HG03558 (cell line): ENCODE data around the gene COX10.
"Not testable (repeated sequence)": the region's sequence is repeated elsewhere in the genome, so short reads cannot be mapped to it uniquely, and the experiment has no call there.

Experiments used
- ATAC-seq: cut with Tn5 transposase; IDR thresholded peaks from one replicate; pipeline ENCODE4 v1.9.1; 2021; ENCODE audit warnings: moderate number of reproducible peaks; ENCODE audit not compliant: unreplicated experiment; ENCODE audit errors: extremely low read depth

Gene COX10

GRCh38 chr17:14165616-14166015 lies 96.3 kb downstream of the COX10 start:
- ATAC-seq, result no peak

DNA sequence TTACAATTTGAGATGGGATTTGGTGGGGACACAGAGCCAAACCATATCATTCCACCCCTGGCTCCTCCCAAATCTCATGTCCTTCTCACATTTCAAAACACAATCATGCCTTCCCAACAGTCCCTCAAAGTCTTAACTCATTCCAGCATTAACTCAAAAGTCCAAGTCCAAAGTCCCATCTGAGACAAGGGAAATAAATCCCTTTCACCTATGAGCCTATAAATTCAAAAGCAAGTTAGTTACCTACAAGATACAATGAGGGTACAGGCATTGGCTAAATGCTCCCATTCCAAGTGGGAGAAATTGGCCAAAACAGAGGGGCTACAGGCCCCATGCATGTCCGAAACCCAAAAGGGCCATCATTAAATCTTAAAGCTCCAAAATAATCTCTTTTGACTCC lies 98.5 kb downstream of the COX10 start:
- ATAC-seq, result not testable (repeated sequence)

- ATAC-seq, result no peak
Measured at GRCh38 chr17:14168582-14168981, 99.3 kb downstream of the COX10 start.

- ATAC-seq, result no peak
Measured at GRCh38 chr17:14169287-14169686, 100.0 kb downstream of the COX10 start.

DNA sequence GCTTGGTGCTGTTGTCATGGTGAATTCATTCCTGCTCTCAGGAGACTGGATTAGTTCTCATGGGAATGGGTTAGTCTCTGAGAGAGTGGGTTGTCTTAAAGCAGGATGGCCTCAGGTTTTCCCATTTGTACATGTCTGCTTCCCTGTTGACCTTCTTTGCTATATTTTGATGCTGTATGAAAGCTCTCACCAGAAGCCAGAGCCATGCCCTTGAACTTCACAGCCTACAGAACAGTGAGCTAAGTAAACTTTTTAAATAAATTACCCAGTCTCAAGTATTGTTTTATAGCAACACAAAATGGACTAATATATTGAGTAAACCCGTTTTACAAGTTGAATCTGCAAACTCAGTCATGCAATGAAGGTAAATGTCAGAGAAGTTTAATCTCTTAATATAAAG lies 100.6 kb downstream of the COX10 start:
- no peak for ATAC-seq

DNA sequence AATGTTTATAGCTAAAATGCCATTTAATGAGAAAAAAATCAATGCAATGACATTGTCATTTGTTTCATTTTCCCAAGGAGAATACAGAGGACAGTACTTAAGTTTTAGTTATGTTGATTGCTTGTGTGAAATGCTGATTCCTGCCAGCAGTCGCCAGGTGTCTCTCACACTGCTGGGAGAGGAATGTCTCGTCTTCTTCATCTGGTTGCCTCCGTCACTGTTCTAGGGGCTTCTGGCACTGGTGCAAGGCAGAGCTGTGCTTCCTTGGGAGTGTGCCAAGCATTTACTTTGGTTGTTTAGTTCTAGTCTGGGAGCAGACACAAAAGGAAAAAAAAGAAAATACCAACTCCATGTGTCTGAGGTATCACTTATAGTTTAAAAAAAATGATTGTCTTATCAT lies 107.7 kb downstream of the COX10 start:
- not testable (repeated sequence) for ATAC-seq

DNA sequence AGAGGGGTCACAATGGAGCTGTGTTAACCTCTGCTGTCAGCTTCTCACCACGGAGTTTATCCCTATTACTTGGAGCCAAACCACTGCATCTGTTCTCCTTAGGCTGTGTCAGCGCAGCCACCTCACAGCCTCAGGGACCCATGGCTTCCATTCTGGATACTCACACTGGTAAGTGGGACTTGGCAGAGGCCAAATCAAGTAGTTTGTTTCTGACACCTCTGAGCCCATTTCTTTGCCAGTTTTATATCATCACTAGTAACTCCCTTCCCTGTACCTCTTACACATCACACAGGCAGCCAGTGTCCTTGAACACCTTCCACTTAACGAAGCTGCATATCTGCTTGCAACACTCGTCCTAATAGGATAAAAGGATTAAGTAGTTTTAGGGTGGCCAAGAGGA lies 108.5 kb downstream of the COX10 start:
- not testable (repeated sequence) for ATAC-seq

- not testable (repeated sequence) for ATAC-seq
Measured at GRCh38 chr17:14179951-14180350, 110.6 kb downstream of the COX10 start.

DNA sequence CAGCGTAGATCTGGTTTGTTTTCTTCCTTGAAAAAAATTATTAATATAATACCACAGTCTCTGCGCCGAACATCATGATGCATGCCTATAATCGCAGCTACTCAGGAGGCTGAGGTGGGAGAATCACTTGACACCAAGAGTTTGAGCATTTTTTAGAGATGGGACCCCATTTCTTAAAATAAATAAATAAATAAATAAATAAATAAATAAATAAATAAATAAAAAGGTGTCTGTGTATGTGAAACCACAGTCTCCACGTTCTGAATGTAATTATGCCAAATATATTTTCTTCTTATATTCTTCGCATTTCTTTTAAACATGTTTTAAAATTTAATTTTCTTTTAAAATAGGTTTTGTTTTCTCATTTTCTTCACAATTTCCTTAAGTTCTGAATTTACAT lies 112.8 kb downstream of the COX10 start:
- not testable (repeated sequence) for ATAC-seq

DNA sequence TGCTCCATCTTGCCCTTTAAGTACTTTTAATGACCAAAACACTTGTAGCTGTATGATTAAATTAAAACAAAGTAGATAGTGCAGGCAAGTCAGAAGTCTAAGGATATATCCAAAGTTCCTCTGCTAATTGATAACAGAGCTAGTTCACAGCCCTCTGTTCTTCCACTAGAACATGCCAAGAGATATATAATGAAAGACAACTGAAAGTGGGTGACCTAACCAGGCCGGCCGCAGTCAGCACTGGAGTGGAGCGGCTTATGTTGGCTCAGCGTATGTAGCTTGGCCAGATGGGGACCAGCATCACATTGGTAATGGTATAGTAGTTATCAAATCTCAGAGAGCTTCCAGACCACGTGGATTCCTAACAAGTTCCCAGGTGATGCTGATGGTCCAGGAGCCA lies 115.2 kb downstream of the COX10 start:
- ATAC-seq, result not testable (repeated sequence)

DNA sequence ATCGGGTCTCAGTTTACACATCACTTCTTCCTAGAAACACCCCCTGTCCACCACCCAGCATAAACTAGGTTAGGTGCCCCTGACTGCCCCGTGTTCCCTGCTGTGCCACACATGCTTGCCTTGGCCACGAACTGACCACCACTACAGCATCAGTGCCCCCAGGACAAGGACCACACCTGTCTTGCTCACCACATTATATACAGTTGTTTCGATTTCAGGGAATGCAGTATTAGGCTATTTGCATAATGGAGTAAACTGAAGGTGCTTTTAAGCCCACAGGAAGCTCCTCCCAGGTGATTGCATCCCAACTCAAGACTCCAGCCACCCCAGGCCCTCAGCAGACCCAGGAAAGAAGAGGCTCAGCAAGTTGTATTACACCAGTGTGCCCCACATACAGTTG lies 117.1 kb downstream of the COX10 start:
- ATAC-seq, result not testable (repeated sequence)

GRCh38 chr17:14190774-14191173 lies 121.5 kb downstream of the COX10 start:
- not testable (repeated sequence) for ATAC-seq

- ATAC-seq, result not testable (repeated sequence)
Measured at GRCh38 chr17:14191469-14191868, 122.2 kb downstream of the COX10 start.

DNA sequence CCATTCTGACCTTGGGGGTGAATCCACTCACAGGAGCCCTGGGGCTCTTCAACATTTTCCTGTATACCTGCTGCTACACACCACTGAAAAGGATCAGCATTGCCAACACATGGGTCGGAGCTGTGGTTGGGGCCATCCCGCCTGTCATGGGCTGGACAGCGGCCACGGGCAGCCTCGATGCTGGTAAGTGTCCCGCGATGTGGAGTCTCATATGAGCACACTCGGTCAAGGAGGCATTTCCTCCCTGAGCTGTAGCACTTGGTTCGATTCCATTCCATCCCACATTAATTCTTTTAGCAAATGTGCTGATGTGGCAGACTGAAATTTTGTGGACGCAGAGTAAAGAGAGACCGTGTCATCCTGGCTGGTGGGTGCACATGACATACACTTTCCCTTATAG lies 122.7 kb downstream of the COX10 start:
- ATAC-seq, result not testable (repeated sequence)

GRCh38 chr17:14192636-14193344 lies 123.5 kb downstream of the COX10 start:
- not testable (repeated sequence) for ATAC-seq

DNA sequence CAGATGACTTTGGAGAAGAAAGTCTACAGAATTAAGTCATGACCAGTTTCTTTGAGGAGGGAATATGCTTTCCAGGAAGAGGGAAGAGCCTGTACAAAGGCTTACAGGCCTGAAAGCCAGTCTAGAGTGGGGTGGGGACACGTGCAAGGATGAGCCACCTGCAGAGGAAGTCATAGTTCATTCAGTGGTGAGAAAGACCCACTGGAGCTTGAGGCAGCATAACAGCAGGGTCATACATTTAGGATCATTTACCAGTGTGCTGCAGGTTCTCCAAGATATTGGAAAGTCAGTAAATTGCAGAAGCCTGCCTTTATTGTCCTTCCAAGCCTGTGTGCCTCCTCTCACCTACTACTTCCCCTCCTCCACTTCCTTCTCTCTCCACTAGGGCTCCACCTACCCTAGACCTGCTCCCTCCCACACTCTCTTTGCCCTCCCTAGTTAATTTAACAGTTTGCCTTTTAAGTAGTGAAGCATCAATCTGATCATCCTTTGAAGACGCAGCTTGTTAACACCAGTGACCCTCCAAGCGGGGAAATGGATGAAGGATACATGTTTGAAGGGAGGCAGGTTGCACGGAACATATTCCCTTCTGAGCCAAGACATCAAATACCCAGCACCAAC lies 127.2 kb downstream of the COX10 start:
- ATAC-seq, result no peak

- no peak for ATAC-seq
Measured at GRCh38 chr17:14197057-14197456, 127.8 kb downstream of the COX10 start.

DNA sequence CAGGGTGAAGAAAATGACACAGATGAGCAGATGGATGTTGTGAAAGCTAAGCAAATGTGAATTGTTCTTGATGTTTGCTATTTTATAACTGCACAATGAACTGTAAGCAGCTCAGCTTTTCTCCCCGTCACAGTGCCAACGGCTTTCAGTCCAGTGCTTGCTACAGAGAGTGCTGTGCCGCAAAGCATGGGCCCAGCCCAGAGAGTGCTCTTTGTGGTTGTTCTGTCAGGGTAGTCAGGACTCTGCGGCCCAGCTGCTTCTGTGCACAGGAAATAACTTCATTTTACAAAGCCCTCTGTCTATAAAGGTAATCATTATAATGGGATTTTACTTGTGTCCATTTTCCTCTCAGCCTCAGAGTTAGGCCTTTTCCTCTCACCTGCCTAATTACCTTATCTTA lies 128.3 kb downstream of the COX10 start:
- ATAC-seq, result no peak

- no peak for ATAC-seq
Measured at GRCh38 chr17:14198013-14198412, 128.7 kb downstream of the COX10 start.

- ATAC-seq, result no peak
Measured at GRCh38 chr17:14198575-14198974, 129.3 kb downstream of the COX10 start.

DNA sequence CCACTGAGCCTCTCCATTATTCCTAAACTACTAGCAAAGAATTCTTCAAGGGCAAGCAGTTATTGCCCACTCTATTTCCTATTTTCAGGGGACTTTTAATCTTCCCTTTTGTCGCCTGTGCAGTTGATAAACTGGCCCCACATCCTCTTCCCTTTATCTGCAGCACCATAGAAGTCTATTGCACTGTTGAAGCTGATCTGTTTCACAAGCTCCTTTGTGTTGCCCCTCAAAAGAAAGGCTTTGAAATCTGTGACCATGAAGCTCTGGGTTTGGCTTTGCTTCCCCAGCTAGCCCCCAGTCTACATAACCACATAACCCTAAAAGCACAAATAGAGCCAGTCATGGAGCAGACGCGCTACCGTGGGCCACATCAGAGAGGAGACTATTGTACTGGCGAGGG lies 130.3 kb downstream of the COX10 start:
- ATAC-seq, result no peak

DNA sequence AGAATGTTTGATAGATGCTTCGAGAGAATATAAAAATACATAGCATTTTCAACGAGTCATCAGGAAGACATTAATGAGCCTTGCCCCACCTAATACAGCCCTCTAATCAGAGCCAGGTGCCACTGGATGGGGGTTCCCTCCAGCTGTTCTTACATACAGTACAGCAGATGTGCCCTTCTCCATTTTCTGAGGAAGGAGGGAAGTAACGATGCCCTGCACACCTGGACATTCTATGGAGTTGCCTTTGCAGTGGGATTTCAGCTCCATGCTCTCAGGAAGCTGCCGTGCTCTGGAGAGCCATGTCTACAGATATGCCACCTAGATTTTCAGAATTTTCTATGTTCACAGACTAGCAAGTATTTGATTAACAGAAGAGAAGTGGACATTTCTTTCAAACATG lies 131.1 kb downstream of the COX10 start:
- no peak for ATAC-seq
